Lower leg skin (tissue), 3 donors: Measurements from ENCODE around the gene AP3B1.

Experiments used
- CTCF ChIP-seq, 3 donors: fragments of 450-650 bp; IDR thresholded peaks; one replicate each; pipeline ENCODE4 v1.5.1; 2016; ENCODE audit warnings: antibody characterized with exemption in 3 of 3, mild to moderate bottlenecking in 3 of 3, moderate library complexity in 2 of 3
- POLR2A ChIP-seq, 2 donors: fragments of 450-650 bp; IDR thresholded peaks; one replicate each; pipeline ENCODE4 v1.6.1; 2016 to 2017; ENCODE audit warnings: antibody characterized with exemption in 2 of 2, mild to moderate bottlenecking in 1 of 2, moderate library complexity in 1 of 2

- TF ChIP-seq CTCF (IDR thresholded peaks at IDR 0.05) (no peak), POLR2A (IDR thresholded peaks at IDR 0.05) (no peak)
Measured at GRCh38 chr5:78064941-78065472, 229.5 kb downstream of the AP3B1 start.
